22Rv1 (cell line): ENCODE results near the gene EIF2B1.

ENCODE experiments used
- ZFX ChIP-seq: fragments of 450-650 bp; IDR thresholded peaks from 2 replicates; pipeline ENCODE4 v1.6.1; 2017; ENCODE audit warnings: antibody characterized with exemption, borderline replicate concordance
- TF ChIP-seq, protein P1 (sequence below): fragments of 450-650 bp; IDR thresholded peaks from 2 replicates; pipeline ENCODE4 v1.5.1; 2017; ENCODE audit warnings: mild to moderate bottlenecking

DNA sequence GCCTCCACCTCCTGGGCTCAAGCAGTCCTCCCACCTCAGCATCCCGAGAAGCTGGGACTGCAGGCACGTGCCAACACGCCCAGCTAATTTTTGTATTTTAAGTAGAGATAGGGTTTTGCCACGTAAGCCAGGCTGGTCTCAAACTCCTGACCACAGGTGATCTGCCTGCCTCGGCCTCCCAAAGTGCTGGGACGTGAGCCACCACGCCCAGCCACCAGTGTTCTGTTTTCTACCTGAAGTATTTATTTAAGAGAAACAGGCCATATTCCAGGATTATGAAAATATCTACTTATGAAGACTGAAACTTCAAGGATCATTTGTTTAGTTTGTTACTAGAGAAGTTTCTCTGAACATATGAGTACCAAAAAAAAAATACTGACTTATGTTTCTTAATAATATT, 10.4 kb upstream of the EIF2B1 start:
- TF ChIP-seq, protein P1, sequence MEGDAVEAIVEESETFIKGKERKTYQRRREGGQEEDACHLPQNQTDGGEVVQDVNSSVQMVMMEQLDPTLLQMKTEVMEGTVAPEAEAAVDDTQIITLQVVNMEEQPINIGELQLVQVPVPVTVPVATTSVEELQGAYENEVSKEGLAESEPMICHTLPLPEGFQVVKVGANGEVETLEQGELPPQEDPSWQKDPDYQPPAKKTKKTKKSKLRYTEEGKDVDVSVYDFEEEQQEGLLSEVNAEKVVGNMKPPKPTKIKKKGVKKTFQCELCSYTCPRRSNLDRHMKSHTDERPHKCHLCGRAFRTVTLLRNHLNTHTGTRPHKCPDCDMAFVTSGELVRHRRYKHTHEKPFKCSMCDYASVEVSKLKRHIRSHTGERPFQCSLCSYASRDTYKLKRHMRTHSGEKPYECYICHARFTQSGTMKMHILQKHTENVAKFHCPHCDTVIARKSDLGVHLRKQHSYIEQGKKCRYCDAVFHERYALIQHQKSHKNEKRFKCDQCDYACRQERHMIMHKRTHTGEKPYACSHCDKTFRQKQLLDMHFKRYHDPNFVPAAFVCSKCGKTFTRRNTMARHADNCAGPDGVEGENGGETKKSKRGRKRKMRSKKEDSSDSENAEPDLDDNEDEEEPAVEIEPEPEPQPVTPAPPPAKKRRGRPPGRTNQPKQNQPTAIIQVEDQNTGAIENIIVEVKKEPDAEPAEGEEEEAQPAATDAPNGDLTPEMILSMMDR = no peak
- TF ChIP-seq ZFX = no peak
